HepG2 (cell line): Measurements from ENCODE around the gene NKX1-1. TPM values are rescaled to one million over a fixed set of nuclear protein-coding genes. Genes with fewer than 3 reads are reported as not detected.

Experiments
- AKAP8 ChIP-seq: sonication (generic); formaldehyde crosslinking; IDR thresholded peaks from 2 replicates; pipeline ENCODE4 v1.5.1; 2020; ENCODE audit warnings: mild to moderate bottlenecking, missing genetic modification reagents
- BRCA1 ChIP-seq: sonication (generic); formaldehyde crosslinking; IDR thresholded peaks from 2 replicates; pipeline ENCODE4 v1.4.0; 2020; ENCODE audit warnings: missing genetic modification reagents
- HOXA9 ChIP-seq: sonication (generic); formaldehyde crosslinking; IDR thresholded peaks from 2 replicates; pipeline ENCODE4 v1.8.1; 2022; ENCODE audit warnings: missing genetic modification reagents, mild to moderate bottlenecking, moderate library complexity, borderline replicate concordance
- KLF11 ChIP-seq: IDR thresholded peaks from 2 replicates; pipeline ENCODE4 v1.6.1; 2016; ENCODE audit warnings: missing compliant biosample characterization
- MIER2 ChIP-seq: IDR thresholded peaks from 2 replicates; pipeline ENCODE4 v1.6.1; 2016; ENCODE audit warnings: missing biosample characterization, missing genetic modification reagents
- MZF1 ChIP-seq: sonication (generic); formaldehyde crosslinking; IDR thresholded peaks from 2 replicates; pipeline ENCODE4 v1.8.1; 2023; ENCODE audit warnings: mild to moderate bottlenecking, missing genetic modification reagents, borderline replicate concordance
- NCOA1 ChIP-seq: sonication (generic); formaldehyde crosslinking; IDR thresholded peaks from 2 replicates; pipeline ENCODE4 v1.9.0; 2021; ENCODE audit warnings: missing genetic modification reagents
- NFYC ChIP-seq: IDR thresholded peaks from 2 replicates; pipeline ENCODE4 v1.6.1; 2016; ENCODE audit warnings: missing genetic modification reagents, missing compliant biosample characterization
- NR2F2 ChIP-seq: IDR thresholded peaks from 2 replicates; pipeline ENCODE4 v1.6.1; 2012; ENCODE audit warnings: low read depth, inconsistent platforms, borderline replicate concordance
- SIX1 ChIP-seq: sonication (generic); formaldehyde crosslinking; IDR thresholded peaks from 2 replicates; pipeline ENCODE4 v1.4.0; 2020; ENCODE audit warnings: missing genetic modification reagents, borderline replicate concordance
- TBL1XR1 ChIP-seq: fragments of 150-350 bp; IDR thresholded peaks from 2 replicates; pipeline ENCODE4 v1.6.1; 2014; ENCODE audit warnings: borderline replicate concordance, low read length; ENCODE audit not compliant: partially characterized antibody
- TEAD3 ChIP-seq: optimal IDR thresholded peaks from 2 replicates; pipeline ENCODE3; 2016; ENCODE audit warnings: borderline replicate concordance
- WIZ ChIP-seq: sonication (generic); formaldehyde crosslinking; IDR thresholded peaks from 2 replicates; pipeline ENCODE4 v1.5.1; 2020; ENCODE audit warnings: mild to moderate bottlenecking, missing genetic modification reagents
- ZBTB7B ChIP-seq: sonication (generic); formaldehyde crosslinking; IDR thresholded peaks from 2 replicates; pipeline ENCODE4 v1.4.0; 2020; ENCODE audit warnings: missing genetic modification reagents
- ZC3H13 ChIP-seq: sonication (generic); formaldehyde crosslinking; IDR thresholded peaks from 2 replicates; pipeline ENCODE4 v1.8.1; 2023; ENCODE audit warnings: mild to moderate bottlenecking, missing genetic modification reagents, moderate library complexity
- ZNF136 ChIP-seq: sonication (generic); formaldehyde crosslinking; IDR thresholded peaks from 2 replicates; pipeline ENCODE4 v1.8.1; 2022; ENCODE audit warnings: low read depth, mild to moderate bottlenecking, moderate library complexity, missing genetic modification reagents
- ZNF619 ChIP-seq: sonication (generic); formaldehyde crosslinking; IDR thresholded peaks from 2 replicates; pipeline ENCODE4 v1.4.0; 2020; ENCODE audit warnings: mild to moderate bottlenecking, missing genetic modification reagents
- ZNF644 ChIP-seq: IDR thresholded peaks from 2 replicates; pipeline ENCODE4 v1.6.1; 2016; ENCODE audit warnings: low read depth
- ZNF790 ChIP-seq: sonication (generic); formaldehyde crosslinking; IDR thresholded peaks from 2 replicates; pipeline ENCODE4 v1.8.0; 2022; ENCODE audit warnings: missing genetic modification reagents, mild to moderate bottlenecking, borderline replicate concordance
- ZNF816 ChIP-seq: sonication (generic); formaldehyde crosslinking; IDR thresholded peaks from 2 replicates; pipeline ENCODE4 v1.8.0; 2022; ENCODE audit warnings: missing genetic modification reagents, mild to moderate bottlenecking, borderline replicate concordance
- polyA plus RNA-seq, 8 experiments: library from polyadenylated mRNA; depleted of rRNA in 3 of 8; stranded (reverse) in 7 of 8; unstranded in 1 of 8; fragments of >200 nt; fragmentation: Illumina TruSeq in 4 of 8; extraction: Trizol in 4 of 8; gene quantifications; 2 replicates each; pipeline versions ENCODE4 v1.2.1 to v1.2.3, GENCODE V29; 2011 to 2016; ENCODE audit warnings: low read depth in 4 of 8, missing spikeins in 1 of 8, mixed read lengths in 1 of 8; ENCODE audit not compliant: insufficient read depth in 1 of 8
- total RNA-seq, 5 experiments: library from RNA; depleted of rRNA; stranded (reverse); fragments of >200 nt; fragmentation: Illumina TruSeq; extraction: Trizol; gene quantifications; 2 replicates each; pipeline ENCODE4 v1.2.3, GENCODE V29; 2016; ENCODE audit warnings: low read depth in 1 of 5
- TF ChIP-seq, protein P1 (sequence below): sonication (generic); formaldehyde crosslinking; IDR thresholded peaks from 2 replicates; pipeline ENCODE4 v1.8.1; 2023; ENCODE audit warnings: mild to moderate bottlenecking, missing genetic modification reagents
- TF ChIP-seq, protein P2 (sequence below): sonication (generic); formaldehyde crosslinking; conservative IDR thresholded peaks from 2 replicates; pipeline ENCODE4 v1.4.0; 2020; ENCODE audit warnings: missing genetic modification reagents
- TF ChIP-seq, protein P3 (sequence below): sonication (generic); formaldehyde crosslinking; IDR thresholded peaks from 2 replicates; pipeline ENCODE4 v1.5.0; 2020; ENCODE audit warnings: mild to moderate bottlenecking, low read depth, missing genetic modification reagents, borderline replicate concordance
- TF ChIP-seq, protein P4 (sequence below): sonication (generic); formaldehyde crosslinking; IDR thresholded peaks from 2 replicates; pipeline ENCODE4 v1.4.0; 2020; ENCODE audit warnings: mild to moderate bottlenecking, low read depth, missing genetic modification reagents

NKX1-1 gene
- total and polyA plus RNA-seq, 2 of the 13 experiments (the other 11 are each of a cell fraction or from before 2014, with no cell fraction given), result not detected

DNA sequence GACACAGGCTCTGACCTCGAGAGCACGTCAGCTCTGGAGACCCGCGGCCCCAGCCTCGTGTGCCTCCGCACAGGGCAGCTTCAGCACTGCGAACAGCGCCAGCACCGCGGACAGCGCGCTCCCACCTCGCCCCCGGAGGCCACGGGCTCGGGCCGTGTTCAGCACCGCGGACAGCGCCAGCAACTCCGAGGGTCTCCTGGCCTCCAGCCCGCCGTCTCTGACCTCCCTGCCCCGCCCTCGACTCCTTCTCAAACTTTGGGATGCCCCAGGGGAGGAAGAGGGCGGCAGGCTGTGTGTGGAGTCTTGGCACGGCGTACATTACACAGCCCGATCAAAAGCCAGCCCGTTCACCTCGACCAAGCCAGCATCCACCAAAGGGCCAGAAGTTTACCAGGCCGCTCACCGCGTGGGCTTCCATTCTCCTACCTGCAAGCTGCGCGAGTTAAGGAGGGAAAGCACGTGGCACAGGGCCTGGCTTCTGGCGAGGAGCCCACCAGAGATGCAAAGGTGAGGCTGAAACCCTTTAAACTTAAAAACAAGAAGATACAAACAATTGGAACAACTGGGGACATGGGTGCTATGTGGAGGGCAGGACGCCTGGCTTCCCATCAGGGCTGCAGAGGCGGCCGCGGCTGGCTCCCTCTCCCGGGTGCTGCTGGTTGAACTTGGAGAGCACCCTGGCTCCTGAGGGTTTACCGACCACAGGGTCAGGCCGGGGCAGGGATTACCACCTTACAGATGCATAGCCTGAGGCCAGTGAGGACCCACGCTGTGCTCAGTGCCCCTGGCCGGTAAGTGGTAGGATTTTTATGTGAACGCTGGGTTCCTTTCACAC is 4.5 kb upstream of the NKX1-1 start (continued):
- TF ChIP-seq, protein P1, sequence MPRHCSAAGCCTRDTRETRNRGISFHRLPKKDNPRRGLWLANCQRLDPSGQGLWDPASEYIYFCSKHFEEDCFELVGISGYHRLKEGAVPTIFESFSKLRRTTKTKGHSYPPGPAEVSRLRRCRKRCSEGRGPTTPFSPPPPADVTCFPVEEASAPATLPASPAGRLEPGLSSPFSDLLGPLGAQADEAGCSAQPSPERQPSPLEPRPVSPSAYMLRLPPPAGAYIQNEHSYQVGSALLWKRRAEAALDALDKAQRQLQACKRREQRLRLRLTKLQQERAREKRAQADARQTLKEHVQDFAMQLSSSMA (CRISPR knock-in tag), result peak; percentile 99
- TF ChIP-seq, protein P2, sequence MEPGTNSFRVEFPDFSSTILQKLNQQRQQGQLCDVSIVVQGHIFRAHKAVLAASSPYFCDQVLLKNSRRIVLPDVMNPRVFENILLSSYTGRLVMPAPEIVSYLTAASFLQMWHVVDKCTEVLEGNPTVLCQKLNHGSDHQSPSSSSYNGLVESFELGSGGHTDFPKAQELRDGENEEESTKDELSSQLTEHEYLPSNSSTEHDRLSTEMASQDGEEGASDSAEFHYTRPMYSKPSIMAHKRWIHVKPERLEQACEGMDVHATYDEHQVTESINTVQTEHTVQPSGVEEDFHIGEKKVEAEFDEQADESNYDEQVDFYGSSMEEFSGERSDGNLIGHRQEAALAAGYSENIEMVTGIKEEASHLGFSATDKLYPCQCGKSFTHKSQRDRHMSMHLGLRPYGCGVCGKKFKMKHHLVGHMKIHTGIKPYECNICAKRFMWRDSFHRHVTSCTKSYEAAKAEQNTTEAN (CRISPR knock-in tag), result peak; percentile 100
- TF ChIP-seq ZNF644 (CRISPR knock-in tag) (peak; percentile 94), ZNF790 (peak; percentile 100), WIZ (CRISPR knock-in tag) (peak; percentile 100), KLF11 (CRISPR knock-in tag) (peak; percentile 100), ZNF619 (CRISPR knock-in tag) (peak; percentile 90; the same call in 1 of the 2 replicates), BRCA1 (CRISPR knock-in tag) (peak; percentile 100), NFYC (CRISPR knock-in tag) (peak; percentile 78), SIX1 (CRISPR knock-in tag) (peak; percentile 93), AKAP8 (peak; percentile 100), ZNF136 (CRISPR knock-in tag) (peak; percentile 100), NR2F2 (no peak), TEAD3 (CRISPR knock-in tag) (peak; percentile 95), MIER2 (peak; percentile 100), ZC3H13 (CRISPR knock-in tag) (peak; percentile 100), NCOA1 (CRISPR knock-in tag) (peak; percentile 100), TBL1XR1 (no peak), MZF1 (CRISPR knock-in tag) (peak; percentile 99), HOXA9 (CRISPR knock-in tag) (peak; percentile 100), ZNF816 (peak; percentile 100), ZBTB7B (CRISPR knock-in tag) (peak; percentile 100)
- TF ChIP-seq, protein P3, sequence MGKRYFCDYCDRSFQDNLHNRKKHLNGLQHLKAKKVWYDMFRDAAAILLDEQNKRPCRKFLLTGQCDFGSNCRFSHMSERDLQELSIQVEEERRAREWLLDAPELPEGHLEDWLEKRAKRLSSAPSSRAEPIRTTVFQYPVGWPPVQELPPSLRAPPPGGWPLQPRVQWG (CRISPR knock-in tag), result peak; percentile 99
- TF ChIP-seq, protein P4, sequence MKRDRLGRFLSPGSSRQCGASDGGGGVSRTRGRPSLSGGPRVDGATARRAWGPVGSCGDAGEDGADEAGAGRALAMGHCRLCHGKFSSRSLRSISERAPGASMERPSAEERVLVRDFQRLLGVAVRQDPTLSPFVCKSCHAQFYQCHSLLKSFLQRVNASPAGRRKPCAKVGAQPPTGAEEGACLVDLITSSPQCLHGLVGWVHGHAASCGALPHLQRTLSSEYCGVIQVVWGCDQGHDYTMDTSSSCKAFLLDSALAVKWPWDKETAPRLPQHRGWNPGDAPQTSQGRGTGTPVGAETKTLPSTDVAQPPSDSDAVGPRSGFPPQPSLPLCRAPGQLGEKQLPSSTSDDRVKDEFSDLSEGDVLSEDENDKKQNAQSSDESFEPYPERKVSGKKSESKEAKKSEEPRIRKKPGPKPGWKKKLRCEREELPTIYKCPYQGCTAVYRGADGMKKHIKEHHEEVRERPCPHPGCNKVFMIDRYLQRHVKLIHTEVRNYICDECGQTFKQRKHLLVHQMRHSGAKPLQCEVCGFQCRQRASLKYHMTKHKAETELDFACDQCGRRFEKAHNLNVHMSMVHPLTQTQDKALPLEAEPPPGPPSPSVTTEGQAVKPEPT (CRISPR knock-in tag), result peak; percentile 99
